GM19193 (cell line): ENCODE results near the gene DNAJC6.

Experiments used
- POLR2A ChIP-seq: IDR thresholded peaks from 4 replicates; pipeline ENCODE4 v1.6.1; 2011; ENCODE audit not compliant: insufficient read depth, insufficient read length; ENCODE audit errors: extremely low read depth

The DNAJC6 gene

GRCh38 chr1:65399003-65399402, 89.7 kb downstream of the DNAJC6 start:
- TF ChIP-seq POLR2A: no peak

GRCh38 chr1:65401612-65402011, 92.3 kb downstream of the DNAJC6 start:
- TF ChIP-seq POLR2A: no peak

GRCh38 chr1:65404941-65405340, 95.6 kb downstream of the DNAJC6 start:
- no peak for TF ChIP-seq POLR2A

DNA sequence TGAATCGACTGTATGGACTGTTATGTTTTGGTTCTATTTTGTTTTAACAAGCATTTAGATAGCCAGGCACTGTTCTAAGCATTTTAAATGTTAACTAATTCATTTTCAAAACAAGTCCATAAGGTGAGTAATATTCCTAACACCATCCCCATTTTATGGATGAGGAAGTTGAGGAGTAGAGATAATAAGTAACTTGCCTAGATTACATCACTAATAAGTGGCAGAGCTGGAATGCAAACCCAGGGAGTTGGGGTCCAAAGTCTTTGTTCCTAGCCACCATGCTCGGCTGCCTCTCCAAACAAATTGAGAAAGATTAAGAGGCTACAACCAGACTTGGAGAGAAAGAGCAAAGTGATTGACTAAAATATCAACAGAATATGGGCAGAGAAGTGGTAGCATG, 98.5 kb downstream of the DNAJC6 start:
- TF ChIP-seq POLR2A: no peak

DNA sequence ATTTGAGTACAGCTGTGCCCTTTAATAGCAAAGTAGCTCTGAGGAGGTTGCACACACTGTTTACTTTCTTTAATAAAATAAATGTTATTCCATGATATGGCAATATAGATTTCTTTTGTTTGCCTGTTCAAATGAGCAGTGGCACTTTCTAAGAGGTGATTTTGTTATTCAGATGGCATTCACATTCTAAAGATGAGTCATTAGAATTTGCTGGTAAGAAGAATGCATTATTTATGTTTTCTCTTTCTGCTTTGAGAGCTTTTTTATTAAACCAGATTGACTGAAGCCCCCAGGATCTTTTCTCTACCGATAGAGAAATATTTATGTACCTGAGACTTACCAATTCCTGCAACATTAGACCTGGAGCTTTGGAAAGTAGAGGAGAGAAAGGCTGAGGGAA, 100.0 kb downstream of the DNAJC6 start:
- no peak for TF ChIP-seq POLR2A

GRCh38 chr1:65409816-65410326, 100.5 kb downstream of the DNAJC6 start:
- TF ChIP-seq POLR2A: no peak

GRCh38 chr1:65412256-65412983, 103.1 kb downstream of the DNAJC6 start:
- TF ChIP-seq POLR2A: no peak

DNA sequence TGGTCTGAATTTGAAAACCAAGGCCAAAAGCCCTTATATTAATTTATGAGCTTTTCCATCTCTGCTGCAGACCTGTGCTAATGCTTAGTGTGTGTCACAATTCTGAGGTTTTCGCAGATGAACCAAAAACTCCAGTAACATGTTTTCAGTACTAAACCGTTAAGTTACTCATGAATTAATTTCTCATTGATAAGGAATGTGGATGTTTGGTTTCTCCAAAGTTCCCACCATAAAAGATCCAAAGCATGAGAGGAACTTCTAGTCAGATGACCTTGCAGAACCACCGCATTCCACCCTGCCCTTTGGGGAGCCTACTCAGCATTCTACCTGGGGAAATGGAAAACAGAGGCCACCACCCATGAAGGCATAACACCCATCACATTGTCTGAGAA, 103.6 kb downstream of the DNAJC6 start:
- TF ChIP-seq POLR2A: no peak

DNA sequence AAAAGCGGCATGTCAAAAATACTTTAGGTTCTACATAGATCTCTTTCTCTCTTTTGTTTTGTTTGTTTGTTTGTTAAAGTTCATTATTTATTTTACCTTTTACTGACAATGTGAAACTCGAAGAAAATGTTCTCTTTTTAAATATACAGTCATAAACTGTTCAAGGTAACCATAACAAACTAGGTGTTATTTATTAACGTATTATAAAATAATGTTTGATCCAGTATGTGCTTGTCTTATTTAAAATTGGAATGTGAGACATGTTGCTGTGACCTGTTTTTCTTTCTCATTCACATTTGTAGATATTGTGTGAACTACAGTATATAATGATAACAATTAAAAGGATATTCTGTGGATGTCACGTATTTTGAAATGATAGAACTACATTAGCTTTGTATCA, 105.2 kb downstream of the DNAJC6 start:
- TF ChIP-seq POLR2A: no peak

DNA sequence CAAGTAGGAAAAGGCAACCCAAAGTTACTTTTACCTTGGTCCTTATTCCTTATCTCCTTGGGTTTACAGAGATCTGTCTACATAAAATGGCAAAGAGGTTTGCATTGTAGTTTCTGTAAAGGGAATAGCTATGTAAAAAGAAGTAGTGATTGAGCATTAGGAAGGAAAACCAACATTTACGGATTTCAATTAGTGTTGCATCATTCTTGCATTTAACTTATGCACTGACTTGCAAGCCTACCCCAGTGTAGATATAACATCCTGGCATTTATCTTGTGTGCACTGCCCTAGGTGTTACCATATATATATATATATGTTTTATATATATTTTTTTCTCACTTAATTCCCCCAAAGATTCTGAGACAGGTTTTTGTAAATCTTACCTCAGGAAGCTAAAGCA, 107.4 kb downstream of the DNAJC6 start:
- TF ChIP-seq POLR2A: no peak

DNA sequence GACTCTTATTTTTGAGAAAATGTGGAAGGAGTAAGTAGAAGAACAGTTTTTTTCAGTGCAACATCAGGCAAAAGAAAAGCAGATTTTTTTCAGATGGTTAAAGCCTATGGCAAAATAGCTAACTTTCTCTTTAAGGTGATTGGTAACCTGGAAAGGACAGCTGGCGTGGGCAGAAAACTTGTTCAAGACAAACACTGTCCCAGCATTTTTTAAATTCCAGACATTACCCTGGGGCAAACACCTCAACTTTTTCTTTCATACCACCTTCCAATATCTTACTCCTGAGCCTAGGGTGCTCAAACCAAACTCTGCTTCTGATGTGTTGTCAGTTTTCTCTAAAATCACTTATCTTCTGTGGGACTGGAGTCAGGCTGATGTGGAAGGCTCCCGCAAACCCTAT, 108.4 kb downstream of the DNAJC6 start:
- TF ChIP-seq POLR2A: no peak

DNA sequence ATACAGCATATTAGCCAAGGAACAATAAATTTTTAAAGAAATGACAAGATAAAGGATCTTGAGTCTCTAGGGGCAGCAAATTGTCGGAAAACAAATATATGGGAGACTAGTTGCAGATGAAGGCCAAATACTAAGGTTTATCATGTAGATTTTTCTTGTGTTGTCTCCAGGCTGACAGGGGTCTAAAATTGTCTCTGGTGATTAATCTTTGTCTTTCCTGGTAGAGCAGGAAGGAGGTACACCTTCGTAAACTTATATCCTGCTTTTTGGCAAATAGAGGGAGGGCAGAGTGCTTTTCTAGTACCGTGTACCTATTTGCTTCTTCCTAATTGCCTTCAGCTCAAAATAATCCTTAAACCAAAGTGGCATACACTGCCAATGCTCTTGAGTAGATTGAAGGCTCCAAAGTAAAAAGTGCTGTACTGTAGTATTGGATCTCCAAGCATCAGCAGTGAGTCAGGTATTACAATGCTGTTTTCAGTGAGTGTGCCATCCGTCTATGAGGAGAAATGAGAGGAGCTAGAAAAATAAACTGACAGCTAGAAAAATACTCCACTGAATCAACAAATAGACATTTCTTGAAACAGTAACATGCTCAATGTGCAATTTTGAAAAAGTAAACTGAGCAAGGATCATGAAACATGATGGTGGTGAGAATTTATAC, 109.3 kb downstream of the DNAJC6 start:
- no peak for TF ChIP-seq POLR2A

DNA sequence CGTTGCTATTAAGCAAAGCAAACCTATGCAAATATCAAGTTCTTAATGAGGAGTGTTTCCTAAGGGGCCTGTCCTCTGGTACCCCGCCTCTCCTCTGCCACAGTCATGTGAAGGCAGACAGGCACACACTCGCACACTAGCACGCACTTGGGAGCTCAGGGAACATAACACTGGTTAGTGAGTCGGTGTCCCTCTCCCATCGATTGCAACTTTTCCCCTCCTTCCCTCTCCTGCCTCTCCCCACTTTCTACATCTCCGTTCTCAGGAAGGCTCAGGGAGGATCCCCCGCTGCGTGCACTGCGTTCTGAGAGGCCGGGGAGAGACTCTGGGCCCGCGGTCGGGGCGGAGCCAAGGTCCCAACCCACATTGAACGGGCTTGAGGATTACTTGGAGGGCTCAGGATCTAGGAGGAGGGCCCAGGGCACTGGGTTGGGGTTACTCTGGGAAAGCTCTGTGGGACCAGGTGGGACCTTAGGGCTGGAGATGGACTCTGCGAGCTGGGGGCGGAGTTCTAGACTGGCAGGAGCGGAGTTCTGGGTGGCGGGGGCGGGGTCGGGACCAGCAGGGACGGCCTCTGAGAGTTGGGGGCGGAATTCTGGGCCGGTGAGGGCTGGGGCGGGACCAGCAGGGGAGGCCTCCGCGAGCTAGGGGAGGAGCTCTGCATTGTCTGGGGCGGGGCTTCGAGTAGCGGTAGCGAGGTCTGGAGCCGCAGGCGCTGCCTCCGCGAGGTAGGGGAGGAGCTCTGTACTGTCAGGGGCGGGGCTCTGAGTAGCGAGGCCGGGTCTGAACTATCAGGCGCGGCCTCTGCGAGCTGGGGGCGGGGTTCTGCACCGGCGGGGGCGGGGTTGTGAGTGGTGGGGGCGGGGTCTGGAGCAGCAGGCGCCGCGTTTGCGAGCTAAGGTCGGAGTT, 110.6 kb downstream of the DNAJC6 start:
- peak; percentile 45 for TF ChIP-seq POLR2A

DNA sequence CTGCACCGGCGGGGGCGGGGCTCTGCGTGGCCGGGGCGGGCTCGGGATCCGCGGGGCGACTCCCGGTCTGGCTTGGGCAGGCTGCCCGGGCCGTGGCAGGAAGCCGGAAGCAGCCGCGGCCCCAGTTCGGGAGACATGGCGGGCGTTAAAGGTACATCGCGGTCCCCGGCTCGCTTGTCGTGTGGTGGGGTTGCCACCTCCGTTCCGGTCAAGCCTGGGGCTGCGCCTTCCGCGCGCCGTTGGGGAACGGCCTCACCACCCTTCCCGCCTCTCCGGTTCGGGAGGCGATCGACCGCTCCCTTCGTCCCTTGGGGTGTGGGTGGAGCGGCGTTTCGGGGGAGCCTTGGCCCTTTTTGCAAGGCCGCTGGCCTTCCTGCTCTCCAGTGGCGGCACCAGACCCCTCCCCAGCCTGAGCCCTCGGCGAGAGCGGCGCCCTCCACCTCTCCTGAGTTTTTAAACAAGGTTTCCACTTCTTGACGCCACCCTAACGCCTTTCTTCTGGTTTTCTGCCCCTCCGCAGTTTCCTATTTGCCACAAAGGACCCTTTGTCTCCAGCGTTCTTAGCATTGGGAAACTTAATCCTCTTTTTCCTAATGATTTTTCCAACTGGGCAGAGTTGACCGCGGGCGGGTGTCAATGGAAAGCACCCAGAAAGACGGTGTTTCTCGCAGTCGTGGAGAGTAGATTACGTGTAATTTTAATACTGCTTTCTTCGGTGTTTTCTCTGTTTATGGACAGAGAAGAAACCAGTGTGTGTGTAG, 111.4 kb downstream of the DNAJC6 start, which contains the start of the genes LEPR and LEPROT:
TSS of gene LEPR (plus strand) at position 79 of the 761 bp plus-strand sequence. CDS start 144,898 bp downstream, outside the sequence.
TSS of gene LEPROT (plus strand) at position 79 of the 761 bp plus-strand sequence. CDS start at position 136, 57 bp downstream.
- peak; percentile 81 for TF ChIP-seq POLR2A
